ENCODE measurements around the gene TRIM17. TPM values are rescaled to one million over a fixed set of nuclear protein-coding genes. Genes with fewer than 3 reads are reported as not detected.

TRIM17 gene
- total and polyA plus RNA-seq, 2 of the 13 experiments (the other 11 are each of a cell fraction or from before 2014, with no cell fraction given), result 0.32 to 0.64 TPM

DNA sequence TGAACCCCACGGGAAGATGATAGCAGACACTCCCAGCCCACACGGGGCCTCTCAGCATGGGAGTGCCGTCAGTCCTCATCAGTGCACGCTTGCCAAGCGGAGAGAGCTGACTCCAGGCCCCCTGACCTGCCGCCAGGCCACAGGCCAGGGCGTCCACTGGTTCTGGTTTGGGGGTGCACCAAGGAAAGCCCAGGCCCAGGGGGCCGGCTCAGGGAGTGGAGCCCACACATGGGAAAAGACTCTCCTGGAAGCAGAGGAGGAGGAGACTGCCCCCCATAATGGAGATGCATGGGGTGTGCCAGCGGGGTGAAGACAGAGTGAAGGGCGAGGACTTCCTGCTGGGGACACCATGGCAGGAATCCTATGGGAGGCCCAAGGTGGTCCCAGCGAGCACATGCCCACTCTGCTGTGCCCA is 16.4 kb downstream of the TRIM17 start:
- peaks cover 28% of the 10 kb centered on the region for H4K20me1 ChIP-seq (ENCODE audit: insufficient read depth, low read length)
- peaks cover 26% of the 10 kb centered on the region for H3K79me2 ChIP-seq (ENCODE audit: insufficient read depth, low read length)
- WGBS (ENCODE audit: low lambda C conversion rate), result 96% methylated on average over 7 of the region's 11 CpGs
- no peak overlapping the region for H3K4me2 ChIP-seq (ENCODE audit: low read depth, low read length)
- no peaks in the 10 kb centered on the region for H3K27me3 ChIP-seq (ENCODE audit: control insufficient read depth in 1 of 2, insufficient read depth in 2 of 2, low read length in 2 of 2)
- no peak overlapping the region for H3K27ac ChIP-seq (ENCODE audit: extremely low read length, insufficient read depth, low read length)
- DNase-seq (ENCODE audit: low spot score) (no peak), ATAC-seq (no peak), FAIRE-seq (no peak)
- POLR2A ChIA-PET, result no interaction called here
- intact Hi-C loops (cut with micrococcal nuclease; ENCODE audit: unreplicated experiment), result no loop called here
- peaks cover 22 to 62% of the 10 kb centered on the region in 2 experiments for H3K36me3 ChIP-seq (replicated peaks in 1 of 2; ENCODE audit: control insufficient read depth in 1 of 2, insufficient read depth in 2 of 2, low read length in 2 of 2)
- CTCF ChIA-PET (ENCODE audit: low intra/inter-chr PET ratio, low total read pairs), result no interaction called here
- no TSS peak for BruUV-seq (replicated peaks)
- no peak overlapping the region for H3K4me3 ChIP-seq (replicated peaks in 1 of 3; ENCODE audit: insufficient read depth in 1 of 3, low read depth in 2 of 3, low read length in 3 of 3)
- H3K9me3 ChIP-seq (ENCODE audit: low read length), result no peaks in the 10 kb centered on the region
- H2AFZ ChIP-seq (ENCODE audit: low read length), result no peak overlapping the region
- peaks cover 35% of the 10 kb centered on the region for H3K4me1 ChIP-seq (ENCODE audit: insufficient read depth, low read length)
- no peak overlapping the region for H3K9ac ChIP-seq (ENCODE audit: insufficient read depth, low read depth, low read length)
- in situ Hi-C loops (cut with HindIII; ENCODE audit: extremely low pct_ligation_motif_present, low pct_unique_long_range_greater_than_20kb), result no loop called here
- TF ChIP-seq SNRNP70 (IDR thresholded peaks at IDR 0.05; ENCODE audit: low read depth, low read length) (no peak), CHD2 (IDR thresholded peaks at IDR 0.05; ENCODE audit: low read depth, low read length) (no peak), ZBTB20 (CRISPR knock-in tag; IDR thresholded peaks at IDR 0.05; ENCODE audit: borderline replicate concordance, low read depth) (no peak), JUNB (CRISPR knock-in tag; IDR thresholded peaks at IDR 0.05; ENCODE audit: borderline replicate concordance) (no peak), TBP (CRISPR knock-in tag; IDR thresholded peaks at IDR 0.05) (no peak)
- TF ChIP-seq, protein P1, sequence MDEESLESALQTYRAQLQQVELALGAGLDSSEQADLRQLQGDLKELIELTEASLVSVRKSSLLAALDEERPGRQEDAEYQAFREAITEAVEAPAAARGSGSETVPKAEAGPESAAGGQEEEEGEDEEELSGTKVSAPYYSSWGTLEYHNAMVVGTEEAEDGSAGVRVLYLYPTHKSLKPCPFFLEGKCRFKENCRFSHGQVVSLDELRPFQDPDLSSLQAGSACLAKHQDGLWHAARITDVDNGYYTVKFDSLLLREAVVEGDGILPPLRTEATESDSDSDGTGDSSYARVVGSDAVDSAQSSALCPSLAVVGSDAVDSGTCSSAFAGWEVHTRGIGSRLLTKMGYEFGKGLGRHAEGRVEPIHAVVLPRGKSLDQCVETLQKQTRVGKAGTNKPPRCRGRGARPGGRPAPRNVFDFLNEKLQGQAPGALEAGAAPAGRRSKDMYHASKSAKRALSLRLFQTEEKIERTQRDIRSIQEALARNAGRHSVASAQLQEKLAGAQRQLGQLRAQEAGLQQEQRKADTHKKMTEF (CRISPR knock-in tag; IDR thresholded peaks at IDR 0.05), result no peak
- TF ChIP-seq, protein P2, sequence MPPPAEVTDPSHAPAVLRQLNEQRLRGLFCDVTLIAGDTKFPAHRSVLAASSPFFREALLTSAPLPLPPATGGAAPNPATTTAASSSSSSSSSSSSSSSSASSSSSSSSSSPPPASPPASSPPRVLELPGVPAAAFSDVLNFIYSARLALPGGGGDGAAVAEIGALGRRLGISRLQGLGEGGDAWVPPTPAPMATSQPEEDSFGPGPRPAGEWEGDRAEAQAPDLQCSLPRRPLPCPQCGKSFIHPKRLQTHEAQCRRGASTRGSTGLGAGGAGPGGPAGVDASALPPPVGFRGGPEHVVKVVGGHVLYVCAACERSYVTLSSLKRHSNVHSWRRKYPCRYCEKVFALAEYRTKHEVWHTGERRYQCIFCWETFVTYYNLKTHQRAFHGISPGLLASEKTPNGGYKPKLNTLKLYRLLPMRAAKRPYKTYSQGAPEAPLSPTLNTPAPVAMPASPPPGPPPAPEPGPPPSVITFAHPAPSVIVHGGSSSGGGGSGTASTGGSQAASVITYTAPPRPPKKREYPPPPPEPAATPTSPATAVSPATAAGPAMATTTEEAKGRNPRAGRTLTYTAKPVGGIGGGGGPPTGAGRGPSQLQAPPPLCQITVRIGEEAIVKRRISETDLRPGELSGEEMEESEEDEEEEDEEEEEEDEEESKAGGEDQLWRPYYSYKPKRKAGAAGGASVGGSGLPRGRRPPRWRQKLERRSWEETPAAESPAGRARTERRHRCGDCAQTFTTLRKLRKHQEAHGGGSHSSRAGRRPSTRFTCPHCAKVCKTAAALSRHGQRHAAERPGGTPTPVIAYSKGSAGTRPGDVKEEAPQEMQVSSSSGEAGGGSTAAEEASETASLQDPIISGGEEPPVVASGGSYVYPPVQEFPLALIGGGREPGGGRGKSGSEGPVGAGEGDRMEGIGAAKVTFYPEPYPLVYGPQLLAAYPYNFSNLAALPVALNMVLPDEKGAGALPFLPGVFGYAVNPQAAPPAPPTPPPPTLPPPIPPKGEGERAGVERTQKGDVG (CRISPR knock-in tag; IDR thresholded peaks at IDR 0.05; ENCODE audit: borderline replicate concordance), result no peak
- TF ChIP-seq, protein P3, sequence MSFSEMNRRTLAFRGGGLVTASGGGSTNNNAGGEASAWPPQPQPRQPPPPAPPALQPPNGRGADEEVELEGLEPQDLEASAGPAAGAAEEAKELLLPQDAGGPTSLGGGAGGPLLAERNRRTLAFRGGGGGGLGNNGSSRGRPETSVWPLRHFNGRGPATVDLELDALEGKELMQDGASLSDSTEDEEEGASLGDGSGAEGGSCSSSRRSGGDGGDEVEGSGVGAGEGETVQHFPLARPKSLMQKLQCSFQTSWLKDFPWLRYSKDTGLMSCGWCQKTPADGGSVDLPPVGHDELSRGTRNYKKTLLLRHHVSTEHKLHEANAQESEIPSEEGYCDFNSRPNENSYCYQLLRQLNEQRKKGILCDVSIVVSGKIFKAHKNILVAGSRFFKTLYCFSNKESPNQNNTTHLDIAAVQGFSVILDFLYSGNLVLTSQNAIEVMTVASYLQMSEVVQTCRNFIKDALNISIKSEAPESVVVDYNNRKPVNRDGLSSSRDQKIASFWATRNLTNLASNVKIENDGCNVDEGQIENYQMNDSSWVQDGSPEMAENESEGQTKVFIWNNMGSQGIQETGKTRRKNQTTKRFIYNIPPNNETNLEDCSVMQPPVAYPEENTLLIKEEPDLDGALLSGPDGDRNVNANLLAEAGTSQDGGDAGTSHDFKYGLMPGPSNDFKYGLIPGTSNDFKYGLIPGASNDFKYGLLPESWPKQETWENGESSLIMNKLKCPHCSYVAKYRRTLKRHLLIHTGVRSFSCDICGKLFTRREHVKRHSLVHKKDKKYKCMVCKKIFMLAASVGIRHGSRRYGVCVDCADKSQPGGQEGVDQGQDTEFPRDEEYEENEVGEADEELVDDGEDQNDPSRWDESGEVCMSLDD (CRISPR knock-in tag; IDR thresholded peaks at IDR 0.05; ENCODE audit: borderline replicate concordance), result no peak
- TF ChIP-seq, protein P4, sequence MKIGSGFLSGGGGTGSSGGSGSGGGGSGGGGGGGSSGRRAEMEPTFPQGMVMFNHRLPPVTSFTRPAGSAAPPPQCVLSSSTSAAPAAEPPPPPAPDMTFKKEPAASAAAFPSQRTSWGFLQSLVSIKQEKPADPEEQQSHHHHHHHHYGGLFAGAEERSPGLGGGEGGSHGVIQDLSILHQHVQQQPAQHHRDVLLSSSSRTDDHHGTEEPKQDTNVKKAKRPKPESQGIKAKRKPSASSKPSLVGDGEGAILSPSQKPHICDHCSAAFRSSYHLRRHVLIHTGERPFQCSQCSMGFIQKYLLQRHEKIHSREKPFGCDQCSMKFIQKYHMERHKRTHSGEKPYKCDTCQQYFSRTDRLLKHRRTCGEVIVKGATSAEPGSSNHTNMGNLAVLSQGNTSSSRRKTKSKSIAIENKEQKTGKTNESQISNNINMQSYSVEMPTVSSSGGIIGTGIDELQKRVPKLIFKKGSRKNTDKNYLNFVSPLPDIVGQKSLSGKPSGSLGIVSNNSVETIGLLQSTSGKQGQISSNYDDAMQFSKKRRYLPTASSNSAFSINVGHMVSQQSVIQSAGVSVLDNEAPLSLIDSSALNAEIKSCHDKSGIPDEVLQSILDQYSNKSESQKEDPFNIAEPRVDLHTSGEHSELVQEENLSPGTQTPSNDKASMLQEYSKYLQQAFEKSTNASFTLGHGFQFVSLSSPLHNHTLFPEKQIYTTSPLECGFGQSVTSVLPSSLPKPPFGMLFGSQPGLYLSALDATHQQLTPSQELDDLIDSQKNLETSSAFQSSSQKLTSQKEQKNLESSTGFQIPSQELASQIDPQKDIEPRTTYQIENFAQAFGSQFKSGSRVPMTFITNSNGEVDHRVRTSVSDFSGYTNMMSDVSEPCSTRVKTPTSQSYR (CRISPR knock-in tag; IDR thresholded peaks at IDR 0.05; ENCODE audit: borderline replicate concordance), result no peak
- TF ChIP-seq, protein P5, sequence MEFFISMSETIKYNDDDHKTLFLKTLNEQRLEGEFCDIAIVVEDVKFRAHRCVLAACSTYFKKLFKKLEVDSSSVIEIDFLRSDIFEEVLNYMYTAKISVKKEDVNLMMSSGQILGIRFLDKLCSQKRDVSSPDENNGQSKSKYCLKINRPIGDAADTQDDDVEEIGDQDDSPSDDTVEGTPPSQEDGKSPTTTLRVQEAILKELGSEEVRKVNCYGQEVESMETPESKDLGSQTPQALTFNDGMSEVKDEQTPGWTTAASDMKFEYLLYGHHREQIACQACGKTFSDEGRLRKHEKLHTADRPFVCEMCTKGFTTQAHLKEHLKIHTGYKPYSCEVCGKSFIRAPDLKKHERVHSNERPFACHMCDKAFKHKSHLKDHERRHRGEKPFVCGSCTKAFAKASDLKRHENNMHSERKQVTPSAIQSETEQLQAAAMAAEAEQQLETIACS (CRISPR knock-in tag; IDR thresholded peaks at IDR 0.05), result no peak
